HG02571 (cell line): Measurements from ENCODE around the gene C17orf58.
A peak's percentile ranks its signal among the peaks of the same experiment; 100 is the strongest.
"Not testable (repeated sequence)": the region's sequence is repeated elsewhere in the genome, so short reads cannot be mapped to it uniquely, and the experiment has no call there.

Source experiments
- ATAC-seq: cut with Tn5 transposase; IDR thresholded peaks from one replicate; pipeline ENCODE4 v1.9.1; 2021; ENCODE audit warnings: mild to moderate bottlenecking, moderate library complexity; ENCODE audit not compliant: unreplicated experiment

The C17orf58 gene

DNA sequence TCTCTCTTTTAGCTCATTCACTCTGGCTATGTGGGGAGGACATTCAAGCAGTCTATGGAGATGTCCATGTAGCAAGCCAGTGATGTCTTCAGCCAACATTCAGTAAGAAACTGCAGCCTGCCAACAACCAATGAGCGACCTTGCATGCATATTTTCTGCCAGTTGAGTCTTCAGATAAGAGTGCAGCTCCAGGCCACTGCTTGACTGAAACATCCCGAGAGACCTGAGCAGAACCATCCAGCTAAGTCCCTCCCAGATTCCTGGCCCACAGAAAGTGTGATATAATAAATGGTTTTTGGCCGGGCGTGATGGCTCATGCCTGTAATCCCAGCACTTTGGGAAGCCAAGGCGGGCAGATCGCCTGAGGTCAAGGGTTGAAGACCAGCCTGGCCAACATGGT, 10.5 kb upstream of the C17orf58 start:
- ATAC-seq, result no peak

DNA sequence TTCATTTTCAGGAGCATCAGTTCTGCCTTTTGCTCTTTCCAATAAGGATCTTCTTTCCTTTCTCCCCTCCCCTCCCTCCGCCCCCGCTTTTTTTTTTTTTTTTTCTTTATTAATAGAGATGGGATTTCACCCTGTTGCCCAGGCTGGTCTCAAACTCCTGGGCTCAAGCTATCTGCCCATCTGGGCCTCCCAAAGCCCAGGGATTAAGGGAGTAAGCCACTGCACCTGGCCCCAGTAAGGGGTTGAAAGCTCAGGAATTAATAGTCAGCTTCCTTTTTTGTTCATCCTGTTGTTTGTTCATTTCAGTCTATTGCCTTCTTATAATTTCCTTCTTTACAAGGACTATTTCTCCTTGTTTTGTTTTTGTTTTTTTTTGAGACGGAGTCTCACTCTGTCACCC, 7.9 kb upstream of the C17orf58 start:
- ATAC-seq, result no peak

DNA sequence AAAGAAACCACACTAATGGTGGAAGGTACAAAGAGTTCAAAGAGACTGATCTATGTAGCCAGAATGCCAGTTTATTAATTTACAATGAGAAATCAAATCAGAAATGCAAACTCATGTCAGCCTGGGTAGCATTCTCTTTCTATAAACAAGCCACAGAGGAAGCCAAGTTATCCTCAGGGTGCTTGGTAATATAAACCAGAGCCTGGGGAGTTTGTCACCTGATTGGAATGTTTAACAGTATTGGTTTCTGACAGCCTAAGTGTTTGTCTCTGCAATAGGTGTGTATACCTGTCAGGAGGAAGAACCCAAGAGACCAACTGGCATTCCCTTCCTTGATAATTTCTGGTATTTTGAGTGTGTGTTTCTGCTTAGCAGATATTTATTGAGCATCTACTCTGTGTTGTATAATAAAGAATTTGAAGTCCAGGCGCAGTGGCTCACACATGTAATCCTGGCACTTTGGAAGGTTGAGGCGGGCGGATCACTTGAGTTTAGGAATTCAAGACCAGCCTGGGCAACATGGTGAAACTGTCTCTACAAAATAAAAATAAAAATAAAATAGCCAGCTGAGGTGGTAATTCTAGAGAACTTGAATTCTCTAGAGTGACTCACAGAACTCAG, 3.1 kb upstream of the C17orf58 start:
- no peak for ATAC-seq

DNA sequence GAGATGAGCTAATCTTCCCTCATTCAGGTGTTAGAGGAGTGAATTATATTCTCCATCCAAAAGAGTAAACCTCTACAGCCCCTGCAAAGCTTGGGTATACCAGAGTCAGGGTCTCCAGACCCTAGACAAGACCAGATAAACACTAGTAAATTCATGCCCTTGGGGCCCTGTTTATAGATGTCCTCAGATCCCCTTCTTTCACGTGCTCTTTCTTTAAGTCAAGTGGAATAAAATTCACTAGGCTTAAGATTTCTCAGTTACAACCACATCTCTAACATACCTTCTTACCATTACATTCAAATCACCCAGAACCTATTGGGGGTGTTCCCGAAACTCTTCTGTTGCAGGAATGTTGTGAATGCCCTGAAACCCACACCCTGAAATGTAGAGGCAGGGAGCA, 2.2 kb upstream of the C17orf58 start:
- no peak for ATAC-seq

DNA sequence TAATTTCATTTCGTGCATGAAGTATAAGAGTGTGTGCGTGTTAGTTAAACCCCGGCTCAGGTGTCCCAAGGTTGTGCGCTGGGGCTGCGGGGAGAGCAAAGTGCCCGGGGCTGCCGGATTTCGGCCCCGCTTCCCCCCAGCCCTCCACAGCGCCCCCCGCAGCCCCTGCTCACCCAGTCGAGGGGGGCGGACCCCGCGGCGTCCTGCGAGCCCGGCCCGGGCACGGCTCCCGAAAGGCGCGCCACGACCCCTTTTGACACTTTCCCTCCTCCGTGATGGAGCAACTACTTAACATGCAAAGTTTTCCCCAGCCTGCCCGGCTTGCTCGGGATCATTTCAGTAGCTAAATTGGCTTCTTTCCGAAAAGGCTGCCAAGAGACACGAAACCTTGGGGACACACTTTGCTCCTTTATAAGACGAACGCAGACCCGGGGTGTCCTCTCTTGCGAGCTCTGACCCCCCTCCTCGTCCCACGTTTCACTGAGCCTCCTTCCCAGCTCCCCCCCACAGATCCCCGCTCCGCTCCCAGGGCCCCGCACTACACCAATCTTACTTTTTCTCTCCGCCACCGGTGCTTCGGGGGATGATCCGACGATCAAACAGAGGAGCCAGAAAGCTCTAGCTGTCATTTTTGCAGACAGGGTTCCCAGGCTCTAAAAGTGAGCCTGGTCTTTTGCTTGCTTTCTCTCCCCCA, 552 bp downstream of the C17orf58 start:
- ATAC-seq, result no peak

DNA sequence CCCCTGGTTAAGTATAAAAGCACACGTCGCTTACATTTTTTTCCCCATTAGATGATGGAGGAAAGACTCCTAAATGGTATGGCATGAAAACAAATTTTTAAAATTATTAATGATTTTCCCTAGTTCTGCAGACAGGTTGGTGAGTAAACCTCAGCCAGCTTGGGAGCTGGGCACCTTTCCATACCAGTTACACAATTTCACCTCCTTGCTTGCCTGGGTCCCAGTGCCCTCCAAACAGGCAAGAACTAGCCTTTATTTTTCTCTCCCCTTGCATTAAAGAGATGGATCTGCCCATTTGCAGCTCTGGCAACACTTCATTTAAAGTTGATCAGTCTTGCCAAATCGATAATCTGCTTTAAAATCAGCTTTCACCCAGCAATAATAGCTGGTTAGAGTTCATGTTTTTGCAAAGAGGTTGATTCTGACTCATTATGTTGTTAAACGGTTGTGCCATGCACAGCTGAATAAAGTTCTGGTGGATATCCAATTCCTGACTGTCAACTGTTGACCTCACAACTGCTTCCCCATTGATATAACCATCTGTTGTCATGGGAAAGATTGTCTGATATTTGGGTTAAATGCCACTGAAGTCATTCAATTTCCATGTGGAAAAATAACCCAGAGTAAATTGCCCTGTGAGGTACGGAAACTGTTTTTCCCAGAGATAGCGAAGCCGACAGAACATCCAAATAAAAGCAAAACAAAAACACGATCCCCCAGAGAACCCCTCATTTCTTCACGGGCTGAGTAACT, 1.3 kb downstream of the C17orf58 start:
- no peak for ATAC-seq

DNA sequence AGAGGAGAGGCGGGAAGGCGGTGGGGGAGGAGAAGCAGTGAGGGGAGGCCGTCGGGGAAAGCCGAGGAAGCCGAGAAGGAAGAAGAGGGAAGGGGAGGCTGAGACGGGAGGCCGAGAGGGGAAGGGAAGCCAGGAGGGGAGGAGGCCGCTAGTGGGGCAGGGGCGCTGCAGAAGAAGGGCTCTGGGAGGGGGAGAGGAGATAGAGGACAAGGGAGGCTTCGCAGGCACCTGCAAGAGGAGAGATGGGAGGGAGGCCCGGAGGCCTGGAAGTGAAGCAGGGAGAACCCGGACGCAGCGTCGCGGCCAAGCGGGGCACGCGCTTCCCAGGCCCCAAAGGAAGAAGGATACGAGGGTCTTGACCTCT, 2.3 kb downstream of the C17orf58 start:
- peak; percentile 8 for ATAC-seq

DNA sequence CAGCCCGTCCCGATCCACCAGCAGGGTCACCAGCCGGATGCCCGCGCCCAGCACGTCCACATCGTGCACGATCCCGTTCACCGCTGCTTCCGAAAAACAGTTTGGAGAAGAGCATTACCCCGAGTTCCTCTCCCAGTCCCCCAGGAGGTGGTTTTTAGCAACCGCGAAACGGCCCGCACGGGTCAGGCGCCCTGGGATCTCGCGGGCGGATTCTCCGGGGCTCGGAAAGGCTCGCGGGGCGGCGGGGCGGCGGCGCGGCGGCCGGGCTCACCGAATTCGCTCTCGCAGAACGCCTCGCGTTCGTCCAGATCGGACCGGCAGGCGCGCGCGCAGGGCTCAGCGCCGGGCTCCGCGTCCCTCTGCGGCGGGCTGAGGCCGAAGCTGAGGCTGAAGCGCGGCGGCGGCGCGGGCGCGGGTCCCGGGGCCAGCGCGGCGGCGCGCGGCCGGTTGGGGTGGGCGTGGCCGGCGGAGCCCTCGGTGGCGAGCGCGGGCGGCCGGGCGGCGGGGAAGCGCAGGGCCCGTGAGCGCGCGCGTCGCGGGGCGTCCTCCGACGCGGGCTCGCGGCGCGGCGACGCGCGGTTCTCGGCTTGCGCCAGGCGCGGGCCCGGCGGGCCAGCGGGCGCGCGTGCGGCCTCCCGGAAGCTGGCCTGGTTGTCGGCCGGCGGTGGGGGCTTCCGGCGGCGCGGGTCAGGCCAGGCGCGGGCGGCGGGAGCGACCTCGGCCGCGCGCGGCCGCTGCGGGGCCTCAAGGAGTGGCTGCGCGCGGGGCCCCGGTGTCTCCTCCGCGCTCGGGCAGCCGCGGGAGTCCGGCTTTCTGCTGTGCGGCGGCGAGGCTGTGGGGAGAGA, 2.9 kb downstream of the C17orf58 start:
- peak; percentile 58 for ATAC-seq

DNA sequence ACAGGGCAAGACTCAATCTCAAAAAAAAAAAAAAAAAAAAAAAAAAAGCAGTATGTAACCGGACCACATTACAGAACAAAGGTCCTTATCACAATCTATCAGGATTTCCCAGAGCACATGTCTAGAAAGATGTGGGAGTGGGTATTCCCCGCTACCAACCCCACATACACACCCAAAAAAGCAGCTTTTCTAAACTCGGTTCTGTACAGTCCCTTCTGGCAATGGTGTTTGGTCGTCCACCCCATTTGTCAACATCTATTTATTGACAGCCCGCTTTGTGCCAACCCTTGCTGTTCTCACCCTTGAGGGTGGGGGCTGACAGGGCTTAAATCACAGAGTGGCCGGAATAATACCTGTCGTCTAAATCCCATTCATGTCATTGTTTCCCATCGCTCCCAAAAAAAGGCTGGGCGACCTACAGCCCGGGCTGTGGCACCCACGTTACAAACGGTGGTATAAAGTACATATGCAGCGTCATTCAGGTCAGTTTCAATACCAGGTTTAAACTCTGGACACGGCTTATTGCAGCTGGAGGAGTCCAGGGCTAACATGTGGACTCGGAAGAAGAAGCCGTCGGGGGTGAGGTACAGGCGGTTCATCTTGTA, 3.6 kb downstream of the C17orf58 start:
- ATAC-seq, result no peak

DNA sequence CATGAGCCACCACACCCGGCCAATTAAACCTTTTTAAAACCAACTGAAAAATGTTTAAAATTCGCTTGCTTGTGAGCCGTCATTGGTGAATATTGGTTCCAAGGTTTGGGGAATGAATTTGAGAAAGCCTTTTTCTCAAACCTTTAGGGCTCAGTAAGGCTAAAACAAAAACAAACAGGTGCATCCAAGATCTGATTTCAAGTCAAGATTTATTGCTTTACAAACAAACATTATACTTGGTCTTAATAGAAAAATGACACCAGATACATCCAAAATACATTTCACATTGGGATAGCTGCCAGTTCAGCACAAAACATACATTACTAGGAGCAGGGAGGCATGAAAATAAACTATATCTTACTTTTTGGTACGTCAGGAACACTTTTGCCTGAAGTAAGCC, 5.4 kb downstream of the C17orf58 start:
- ATAC-seq, result no peak

DNA sequence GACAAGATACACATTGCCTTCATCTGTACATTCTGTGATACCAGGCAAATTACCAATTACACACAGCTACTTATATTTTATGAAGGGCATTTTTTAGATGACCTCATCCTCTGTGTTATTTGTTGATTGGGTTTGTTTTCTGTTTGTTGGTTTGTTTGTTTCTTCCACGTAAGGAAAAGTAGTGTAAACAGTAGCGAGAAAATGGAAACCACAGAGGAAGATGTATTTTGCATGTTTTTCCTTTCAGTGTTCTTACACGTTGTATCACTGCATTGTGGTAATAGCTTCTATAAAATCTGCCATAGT, 12.9 kb downstream of the C17orf58 start:
- ATAC-seq, result no peak

DNA sequence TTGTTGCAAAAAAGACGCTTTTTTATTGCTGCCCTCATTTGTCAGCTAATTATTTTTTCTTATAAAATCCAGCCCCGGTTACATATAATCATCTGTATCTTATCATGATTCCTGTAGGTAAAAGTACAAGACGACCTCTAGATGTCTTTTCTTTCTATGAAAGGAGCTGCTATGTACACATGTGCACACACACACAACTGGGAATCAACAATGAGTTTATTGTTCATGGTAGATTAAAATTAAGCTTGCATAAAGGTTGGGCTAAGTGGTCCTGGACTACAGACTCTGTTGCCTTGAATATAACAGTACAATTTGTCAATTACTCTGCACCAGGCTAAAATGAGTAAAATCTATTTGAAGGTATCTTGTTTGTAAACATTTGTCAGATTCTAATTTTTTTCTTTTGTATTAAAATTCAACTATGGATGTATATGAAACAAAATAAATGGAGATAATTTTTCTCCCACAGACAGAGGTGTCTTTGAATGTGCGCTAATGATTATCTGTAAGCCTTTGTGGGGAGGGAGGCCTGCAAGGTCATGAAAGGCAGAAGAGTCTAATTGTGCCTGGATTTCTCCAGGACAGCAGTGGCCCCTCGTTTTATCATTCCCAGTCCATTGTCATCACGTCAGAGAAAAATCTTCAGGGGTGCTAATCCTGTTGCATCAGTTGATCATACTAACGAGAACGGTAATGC, 13.4 kb downstream of the C17orf58 start:
- ATAC-seq, result no peak

DNA sequence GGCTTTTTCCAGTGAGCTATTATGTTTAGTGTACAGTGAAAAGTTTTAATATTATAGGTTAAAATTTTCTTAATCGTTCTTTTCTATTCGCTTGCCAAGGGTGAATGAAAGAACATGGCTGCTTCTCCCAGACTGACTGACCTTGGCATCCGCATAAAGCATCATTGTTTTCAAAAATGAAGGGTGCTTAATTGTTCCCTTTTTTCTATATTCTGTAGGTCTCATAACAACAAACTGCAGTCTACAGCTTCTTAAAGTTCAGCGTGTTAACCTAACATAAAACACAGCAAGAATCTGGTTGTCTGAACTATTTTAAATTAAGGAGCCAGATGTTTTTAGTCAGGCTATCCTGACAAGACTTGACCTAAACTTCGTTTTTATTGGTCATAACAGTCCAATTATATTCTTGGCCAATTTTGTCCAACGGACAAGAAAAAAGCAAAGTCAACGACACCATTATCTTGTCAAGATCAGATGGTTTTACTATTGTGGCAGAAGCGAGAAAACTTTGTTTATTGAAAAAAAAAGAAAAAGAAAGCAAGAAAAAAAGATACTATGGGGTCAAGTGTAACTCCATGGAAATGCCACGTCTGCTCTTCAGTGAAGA, 14.1 kb downstream of the C17orf58 start:
- no peak for ATAC-seq

DNA sequence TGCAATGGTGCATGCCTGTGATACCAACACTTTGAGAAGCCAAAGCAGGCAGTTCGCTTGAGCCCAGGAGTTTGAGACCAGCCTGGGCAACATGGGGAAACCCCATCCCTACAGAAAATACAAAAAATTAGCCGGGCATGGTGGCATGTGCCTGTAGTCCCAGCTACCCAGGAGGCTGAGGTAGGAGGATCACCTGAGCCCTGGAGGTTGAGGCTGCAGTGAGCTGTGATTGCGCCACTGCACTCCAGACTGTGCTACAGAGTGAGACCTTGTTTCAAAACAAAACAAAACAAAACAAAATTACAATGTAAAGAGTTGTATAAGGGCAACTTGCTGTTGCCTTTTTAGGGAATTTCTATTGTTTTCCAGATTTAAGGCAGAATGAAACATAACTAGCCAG, 15.4 kb downstream of the C17orf58 start:
- not testable (repeated sequence) for ATAC-seq

DNA sequence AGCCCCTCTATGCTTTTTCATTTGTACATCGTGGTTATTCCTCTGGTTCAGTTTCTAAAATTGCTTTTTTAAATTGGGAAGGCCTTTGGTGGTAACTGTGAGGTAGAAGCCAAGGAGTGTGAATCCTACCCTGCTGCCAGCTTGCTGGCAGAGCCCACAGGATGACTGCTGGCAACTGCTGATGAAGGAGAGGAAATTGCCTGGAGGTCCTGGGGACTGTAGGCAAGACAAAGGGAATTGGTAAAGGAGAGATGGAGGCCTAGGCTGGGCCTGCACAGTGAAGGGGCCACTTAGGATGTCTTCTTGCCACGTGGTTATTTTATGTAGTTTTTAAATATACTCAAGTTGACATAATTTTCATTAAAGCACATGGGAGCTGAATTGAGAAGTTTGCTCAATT, 15.8 kb downstream of the C17orf58 start:
- no peak for ATAC-seq

DNA sequence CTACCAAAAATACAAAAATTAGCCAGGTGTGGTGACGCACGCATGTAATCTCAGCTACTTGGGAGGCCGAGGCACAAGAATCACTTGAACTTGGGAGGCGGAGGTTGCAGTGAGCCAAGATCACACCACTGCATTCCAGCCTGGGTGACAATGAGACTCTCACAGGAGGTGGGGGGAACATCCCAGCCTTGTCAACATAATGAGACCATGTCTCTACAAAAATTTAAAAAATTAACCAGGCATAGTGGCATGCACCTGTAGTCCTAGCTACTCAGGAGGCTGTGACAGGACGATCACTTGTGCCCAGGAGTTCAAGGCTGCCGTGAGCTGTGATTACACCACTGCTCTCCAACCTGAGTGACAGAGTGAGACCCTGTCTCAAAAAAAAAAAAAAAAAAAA, 20.0 kb downstream of the C17orf58 start:
- ATAC-seq, result not testable (repeated sequence)

DNA sequence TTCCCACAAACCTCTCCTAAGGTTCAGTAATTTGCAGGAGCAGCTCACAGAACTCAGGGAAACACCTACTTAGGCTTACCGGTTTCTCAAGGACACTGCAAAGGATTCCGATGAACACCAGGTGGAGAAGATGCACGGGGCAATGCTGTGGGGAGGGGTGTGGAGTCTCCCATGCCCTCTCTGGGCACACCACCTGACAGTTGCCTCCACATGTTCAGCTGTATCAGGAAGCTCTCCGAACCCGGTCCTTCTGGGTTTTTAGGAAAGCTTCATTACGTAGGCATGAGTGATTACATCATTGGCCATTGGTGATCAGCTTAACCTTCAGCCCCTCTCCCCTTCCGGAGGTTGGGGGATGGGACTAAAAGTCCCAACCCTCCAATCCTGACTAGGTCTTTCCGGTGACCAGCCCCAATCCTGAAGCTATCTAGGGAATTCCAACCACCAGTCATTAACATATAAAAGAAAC, 21.6 kb downstream of the C17orf58 start:
- ATAC-seq, result no peak

DNA sequence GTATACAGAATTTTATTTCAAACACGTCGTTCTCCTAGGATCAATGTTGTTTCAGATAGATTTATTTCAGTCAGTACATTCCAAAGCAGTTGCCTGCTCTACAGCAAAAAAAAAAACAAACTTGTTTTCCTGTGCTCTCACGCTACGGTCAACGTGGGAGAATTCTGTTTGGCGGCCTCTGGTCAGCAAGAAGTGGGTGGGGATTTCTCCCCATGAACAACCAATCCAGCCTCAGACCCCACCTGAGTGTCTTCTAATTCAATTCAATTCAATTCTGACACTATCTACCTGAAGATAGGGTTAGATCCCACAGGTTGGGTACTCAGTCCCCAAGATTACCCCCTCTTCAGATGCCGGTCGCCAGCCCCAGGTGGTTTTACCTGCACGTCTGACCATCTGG, 22.1 kb downstream of the C17orf58 start:
- no peak for ATAC-seq

DNA sequence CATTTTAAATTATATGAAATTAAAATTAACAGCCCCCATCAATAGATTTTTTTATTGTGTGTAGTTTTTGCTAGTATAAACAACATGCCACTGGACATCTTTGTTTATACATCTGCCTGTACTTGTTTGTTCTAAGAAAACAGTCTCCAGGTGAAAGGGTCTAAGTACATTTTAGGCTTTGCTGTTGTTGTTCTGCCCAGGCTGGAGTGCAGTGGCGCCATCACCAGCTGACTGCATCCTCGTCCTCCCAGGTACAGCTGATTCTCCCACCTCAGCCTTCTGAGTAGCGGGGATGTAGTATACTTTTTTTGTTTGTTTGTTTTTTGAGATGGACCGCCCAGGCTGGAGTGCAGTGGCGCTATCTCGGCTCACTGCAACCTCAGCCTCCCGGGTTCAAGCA, 25.5 kb downstream of the C17orf58 start:
- ATAC-seq, result no peak

DNA sequence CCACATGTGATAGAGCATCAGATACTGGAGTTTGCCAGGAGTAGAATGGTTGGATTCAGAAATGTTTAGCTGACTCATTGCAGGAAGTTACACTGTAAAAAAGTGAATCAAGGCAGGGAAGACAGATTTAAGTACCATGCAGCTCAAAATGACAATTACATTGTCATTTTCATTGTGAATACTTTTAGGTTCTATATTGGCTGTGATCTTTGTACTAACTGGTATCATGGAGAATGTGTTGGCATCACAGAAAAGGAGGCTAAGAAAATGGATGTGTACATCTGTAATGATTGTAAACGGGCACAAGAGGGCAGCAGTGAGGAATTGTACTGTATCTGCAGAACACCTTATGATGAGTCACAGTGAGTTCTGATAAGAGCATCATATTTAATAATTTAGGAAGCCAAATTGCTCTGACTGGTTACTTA, 33.1 kb downstream of the C17orf58 start:
- ATAC-seq, result peak; percentile 59
